ENCODE data around the gene TRMT61A. TPM values are rescaled to one million over a fixed set of nuclear protein-coding genes. Genes with fewer than 3 reads are reported as not detected.

The TRMT61A gene
- total RNA-seq, 1 experiment from 2014 or later = 14.9 TPM

Other genes with a start within 250 kb of the TRMT61A start
- 238 TPM for gene EIF5, start 195.0 kb upstream of the TRMT61A start, total RNA-seq (2021; ENCODE audit: unreplicated experiment)
- gene MARK3, start 143.8 kb upstream of the TRMT61A start, total RNA-seq (2021; ENCODE audit: unreplicated experiment) = 72.5 TPM
- 605 TPM for gene CKB, start 6.4 kb upstream of the TRMT61A start, total RNA-seq (2021; ENCODE audit: unreplicated experiment)
- gene BAG5, start 33.5 kb downstream of the TRMT61A start, total RNA-seq (2021; ENCODE audit: unreplicated experiment) = 27.0 TPM
- gene COA8, start 33.8 kb downstream of the TRMT61A start, total RNA-seq (2021; ENCODE audit: unreplicated experiment) = 29.4 TPM
- gene KLC1, start 100.0 kb downstream of the TRMT61A start, total RNA-seq (2021; ENCODE audit: unreplicated experiment) = 121 TPM
- 48.7 TPM for gene XRCC3, start 186.3 kb downstream of the TRMT61A start, total RNA-seq (2021; ENCODE audit: unreplicated experiment)
- 31.3 TPM for gene ZFYVE21, start 186.6 kb downstream of the TRMT61A start, total RNA-seq (2021; ENCODE audit: unreplicated experiment)